Subcutaneous abdominal adipose tissue (tissue), 5 donors: ENCODE data around the gene SCAI.
"Not testable (repeated sequence)": the region's sequence is repeated elsewhere in the genome, so short reads cannot be mapped to it uniquely, and the experiment has no call there.

Experiments used
- H3K27ac ChIP-seq: one replicate; pipeline ENCODE4 v1.7.0; 2013; ENCODE audit warnings: low read depth, mild to moderate bottlenecking, inconsistent platforms, low read length, moderate library complexity
- H3K27me3 ChIP-seq, 5 donors: one replicate each; pipeline ENCODE4 v1.7.0; 2013; ENCODE audit warnings: low read length in 5 of 5, inconsistent platforms in 1 of 5; ENCODE audit not compliant: control insufficient read depth in 5 of 5, insufficient read depth in 4 of 5
- H3K36me3 ChIP-seq, 5 donors: one replicate each; pipeline ENCODE4 v1.7.0; 2013; ENCODE audit warnings: low read length in 5 of 5; ENCODE audit not compliant: control insufficient read depth in 5 of 5, insufficient read depth in 5 of 5
- H3K4me1 ChIP-seq, 5 donors: one replicate each; pipeline ENCODE4 v1.7.0; 2013; ENCODE audit warnings: low read length in 5 of 5, mild to moderate bottlenecking in 3 of 5, moderate library complexity in 1 of 5; ENCODE audit not compliant: control insufficient read depth in 5 of 5, insufficient read depth in 5 of 5
- H3K4me3 ChIP-seq, 5 donors: one replicate each; pipeline ENCODE4 v1.7.0; 2013; ENCODE audit warnings: low read length in 5 of 5, low read depth in 1 of 5
- H3K9ac ChIP-seq, 5 donors: one replicate each; pipeline ENCODE4 v1.7.0; 2013; ENCODE audit warnings: low read length in 5 of 5, mild to moderate bottlenecking in 4 of 5, moderate library complexity in 3 of 5
- H3K9me3 ChIP-seq, 5 donors: one replicate each; pipeline ENCODE4 v1.7.0; 2013; ENCODE audit warnings: low read length in 5 of 5; ENCODE audit not compliant: control insufficient read depth in 5 of 5
- donor health status: healthy.
- donor health status: healthy.
- donor health status: healthy.
- donor health status: healthy.
- donor health status: healthy.

Gene SCAI

DNA sequence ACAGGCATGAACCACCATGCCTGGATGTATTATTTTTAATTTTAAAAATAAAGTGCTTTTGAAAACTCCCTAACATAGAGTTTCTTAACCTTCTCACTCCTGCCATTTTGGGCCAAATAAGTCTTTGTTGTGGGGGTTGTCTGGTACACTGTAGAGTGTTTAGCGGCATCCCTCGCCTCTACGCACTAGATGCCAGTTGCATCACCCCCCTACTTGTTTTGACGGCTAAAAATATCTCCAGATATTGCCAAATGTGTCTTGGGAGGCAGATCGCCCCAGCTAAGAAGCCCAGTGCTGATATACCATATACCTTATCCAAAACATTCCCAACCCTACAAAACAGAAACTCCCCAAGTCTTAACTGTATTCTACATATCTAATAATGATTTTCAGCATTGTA is 54.6 kb downstream of the SCAI start:
- Histone ChIP-seq H3K36me3 (no peaks in the 10 kb centered on the region), H3K9me3 (no peaks in the 10 kb centered on the region), H3K27ac (no peak overlapping the region)

GRCh38 chr9:125085703-125086477 is 57.4 kb downstream of the SCAI start:
- peaks cover 0 to 3% (median 0%) of the 10 kb centered on the region in 5 donors for H3K9me3 ChIP-seq
- H3K27ac ChIP-seq: no peak overlapping the region
- H3K27me3 ChIP-seq: no peaks in the 10 kb centered on the region
- no peak overlapping the region for H3K4me3 ChIP-seq
- peaks cover 0 to 9% (median 0%) of the 10 kb centered on the region in 5 donors for H3K4me1 ChIP-seq
- no peaks in the 10 kb centered on the region for H3K36me3 ChIP-seq
- no peak overlapping the region for H3K9ac ChIP-seq

More for the DNA sequence above, 54.6 kb downstream of the SCAI start:
- no peak overlapping the region for H3K9ac ChIP-seq
- H3K4me1 ChIP-seq: peaks cover 0 to 9% (median 0%) of the 10 kb centered on the region in 5 donors
- no peak overlapping the region for H3K4me3 ChIP-seq
- H3K27me3 ChIP-seq: no peaks in the 10 kb centered on the region

DNA sequence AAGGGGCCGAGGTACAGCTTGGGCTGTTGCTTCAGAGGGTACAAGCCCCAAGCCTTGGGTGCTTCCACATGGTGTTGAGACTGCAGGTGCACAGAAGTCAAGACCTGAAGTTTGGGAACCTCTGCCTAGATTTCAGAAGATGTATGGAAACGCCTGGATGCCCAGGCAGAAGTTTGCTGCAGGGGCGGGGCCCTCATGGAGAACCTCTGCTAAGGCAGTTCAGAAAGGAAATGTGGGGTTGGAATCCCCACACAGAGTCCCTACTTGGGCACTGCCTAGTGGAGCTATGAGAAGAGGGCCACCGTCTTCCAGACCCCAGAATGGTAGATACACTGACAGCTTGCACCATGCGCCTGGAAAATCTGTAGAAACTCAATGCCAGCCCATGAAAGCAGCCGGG is 61.1 kb downstream of the SCAI start:
- not testable (repeated sequence) for H3K4me1 ChIP-seq, H3K9ac ChIP-seq, H3K27ac ChIP-seq, H3K36me3 ChIP-seq, H3K4me3 ChIP-seq, H3K9me3 ChIP-seq, H3K27me3 ChIP-seq

GRCh38 chr9:125080797-125081196 is 62.5 kb downstream of the SCAI start:
- not testable (repeated sequence) for H3K9me3 ChIP-seq, H3K36me3 ChIP-seq, H3K4me1 ChIP-seq, H3K27me3 ChIP-seq, H3K9ac ChIP-seq, H3K27ac ChIP-seq, H3K4me3 ChIP-seq

DNA sequence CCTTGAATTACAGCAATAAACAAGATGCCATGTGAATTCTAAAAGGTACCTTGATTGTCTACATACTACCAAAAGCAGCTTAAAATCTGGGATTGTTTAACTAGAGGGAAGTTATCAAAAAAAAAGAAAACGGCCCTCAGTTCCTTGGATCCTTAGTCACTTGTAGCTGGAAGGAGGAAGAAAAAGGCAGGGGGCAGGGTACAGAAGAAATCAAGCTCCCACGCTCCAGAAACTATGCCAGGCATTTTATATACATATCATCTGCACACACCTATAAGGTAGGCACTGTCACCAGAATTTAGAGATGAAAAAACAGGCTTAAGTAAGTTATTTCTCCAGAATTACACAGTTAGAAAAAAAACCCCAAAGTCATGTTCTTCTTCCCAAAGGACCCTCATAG is 63.4 kb downstream of the SCAI start:
- Histone ChIP-seq H3K27me3 (no peaks in the 10 kb centered on the region), H3K4me1 (peaks cover 0 to 4% (median 0%) of the 10 kb centered on the region in 5 donors), H3K27ac (no peak overlapping the region), H3K9me3 (peaks cover 0 to 5% (median 0%) of the 10 kb centered on the region in 5 donors), H3K4me3 (no peak overlapping the region), H3K36me3 (no peaks in the 10 kb centered on the region), H3K9ac (no peak overlapping the region)

DNA sequence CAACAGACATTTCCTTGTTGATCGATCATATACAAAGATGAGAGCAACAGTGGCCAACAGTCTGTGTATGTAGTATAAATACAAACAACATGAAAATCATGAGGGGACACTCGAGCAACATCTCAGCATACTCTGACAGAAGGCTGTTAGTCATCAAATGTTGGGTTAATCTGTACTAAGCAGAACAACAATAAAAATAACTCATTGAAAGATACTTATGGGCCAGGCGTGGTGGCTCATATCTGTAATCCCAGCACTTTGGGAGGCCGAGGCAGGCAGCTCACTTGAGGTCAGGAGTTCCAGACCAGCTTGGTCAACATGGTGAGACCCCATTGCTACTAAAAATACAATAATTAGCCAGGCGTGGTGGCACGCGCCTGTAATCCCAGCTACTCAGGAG is 67.3 kb downstream of the SCAI start:
- peaks cover 0 to 3% (median 0%) of the 10 kb centered on the region in 5 donors for H3K9me3 ChIP-seq
- no peaks in the 10 kb centered on the region for H3K36me3 ChIP-seq
- peaks cover 0 to 4% (median 0%) of the 10 kb centered on the region in 5 donors for H3K4me1 ChIP-seq
- no peak overlapping the region for H3K9ac ChIP-seq
- no peak overlapping the region for H3K27ac ChIP-seq
- H3K4me3 ChIP-seq: no peak overlapping the region
- no peaks in the 10 kb centered on the region for H3K27me3 ChIP-seq

- Histone ChIP-seq H3K4me1 (peaks cover 0 to 2% (median 0%) of the 10 kb centered on the region in 5 donors), H3K36me3 (peaks cover 0 to 1% (median 0%) of the 10 kb centered on the region in 5 donors), H3K27ac (no peak overlapping the region), H3K27me3 (no peaks in the 10 kb centered on the region), H3K9me3 (no peaks in the 10 kb centered on the region), H3K9ac (no peak overlapping the region), H3K4me3 (no peak overlapping the region)
These were observed 68.4 kb downstream of the SCAI start for GRCh38 chr9:125074976-125075375.

GRCh38 chr9:125066839-125067619 is 76.3 kb downstream of the SCAI start:
- peak overlapping the region in 3 of 5 donors; percentile 4 to 81 (median 57) for H3K9ac ChIP-seq
- no peaks in the 10 kb centered on the region for H3K27me3 ChIP-seq
- peaks cover 0 to 11% (median 10%) of the 10 kb centered on the region in 5 donors for H3K4me1 ChIP-seq
- H3K4me3 ChIP-seq: peak overlapping the region in 3 of 5 donors; percentile 12 to 46 (median 14)
- H3K36me3 ChIP-seq: peaks cover 0 to 2% (median 0%) of the 10 kb centered on the region in 5 donors
- H3K9me3 ChIP-seq: peaks cover 0 to 4% (median 0%) of the 10 kb centered on the region in 5 donors
- peak overlapping the region; percentile 11 for H3K27ac ChIP-seq

GRCh38 chr9:125061391-125061790 is 81.9 kb downstream of the SCAI start:
- Histone ChIP-seq H3K4me3 (no peak overlapping the region), H3K27me3 (no peaks in the 10 kb centered on the region), H3K4me1 (peaks cover 0 to 2% (median 0%) of the 10 kb centered on the region in 5 donors), H3K9me3 (peaks cover 0 to 4% (median 0%) of the 10 kb centered on the region in 5 donors), H3K27ac (no peak overlapping the region), H3K9ac (no peak overlapping the region), H3K36me3 (peaks cover 0 to 3% (median 0%) of the 10 kb centered on the region in 5 donors)
